ENCODE results near the gene POU6F2. TPM values are rescaled to one million over a fixed set of nuclear protein-coding genes. Genes with fewer than 3 reads are reported as not detected.

POU6F2 gene
- total RNA-seq, 6 experiments from 2014 or later: 0.12 to 2.1 (median 0.64) TPM; not detected in 2

DNA sequence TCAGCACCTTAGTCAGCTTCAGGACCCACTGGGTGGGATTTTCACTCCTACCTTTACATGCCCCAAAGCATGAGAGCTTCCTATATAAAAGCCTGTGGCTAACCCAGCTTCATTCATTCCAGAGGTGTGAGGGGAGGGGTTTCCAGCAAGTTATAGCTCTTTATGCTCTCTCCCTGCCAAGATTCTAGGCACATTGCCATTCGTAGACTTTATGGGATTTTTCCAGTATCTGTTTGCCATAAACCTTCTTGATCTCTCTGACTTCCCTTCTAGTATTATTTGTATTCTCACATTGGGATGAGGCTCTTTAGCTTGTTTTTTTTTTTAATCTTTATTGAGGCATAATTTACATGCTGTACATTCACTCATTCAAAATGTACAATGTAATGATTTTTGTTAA is 67.5 kb downstream of the POU6F2 start:
- no peak for DNase-seq
- intact Hi-C loops (cut with DNase I): no loop called here
- H3K27ac ChIP-seq: no peak overlapping the region
- no peak overlapping the region for H3K4me3 ChIP-seq
- TF ChIP-seq, protein P1, sequence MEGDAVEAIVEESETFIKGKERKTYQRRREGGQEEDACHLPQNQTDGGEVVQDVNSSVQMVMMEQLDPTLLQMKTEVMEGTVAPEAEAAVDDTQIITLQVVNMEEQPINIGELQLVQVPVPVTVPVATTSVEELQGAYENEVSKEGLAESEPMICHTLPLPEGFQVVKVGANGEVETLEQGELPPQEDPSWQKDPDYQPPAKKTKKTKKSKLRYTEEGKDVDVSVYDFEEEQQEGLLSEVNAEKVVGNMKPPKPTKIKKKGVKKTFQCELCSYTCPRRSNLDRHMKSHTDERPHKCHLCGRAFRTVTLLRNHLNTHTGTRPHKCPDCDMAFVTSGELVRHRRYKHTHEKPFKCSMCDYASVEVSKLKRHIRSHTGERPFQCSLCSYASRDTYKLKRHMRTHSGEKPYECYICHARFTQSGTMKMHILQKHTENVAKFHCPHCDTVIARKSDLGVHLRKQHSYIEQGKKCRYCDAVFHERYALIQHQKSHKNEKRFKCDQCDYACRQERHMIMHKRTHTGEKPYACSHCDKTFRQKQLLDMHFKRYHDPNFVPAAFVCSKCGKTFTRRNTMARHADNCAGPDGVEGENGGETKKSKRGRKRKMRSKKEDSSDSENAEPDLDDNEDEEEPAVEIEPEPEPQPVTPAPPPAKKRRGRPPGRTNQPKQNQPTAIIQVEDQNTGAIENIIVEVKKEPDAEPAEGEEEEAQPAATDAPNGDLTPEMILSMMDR (IDR thresholded peaks at IDR 0.05): no peak
- no peak for TF ChIP-seq POLR2A (IDR thresholded peaks at IDR 0.05)
- 29% methylated on average over 1 of the region's 1 CpG for WGBS (ENCODE audit: insufficient coverage, low coverage, low lambda C conversion rate, missing lambda C conversion rate)
- H3K27me3 ChIP-seq: no peaks in the 10 kb centered on the region
- no peak for ATAC-seq
- no peaks in the 10 kb centered on the region for H3K9me3 ChIP-seq
- H3K4me1 ChIP-seq: no peaks in the 10 kb centered on the region
- H3K36me3 ChIP-seq: no peaks in the 10 kb centered on the region

DNA sequence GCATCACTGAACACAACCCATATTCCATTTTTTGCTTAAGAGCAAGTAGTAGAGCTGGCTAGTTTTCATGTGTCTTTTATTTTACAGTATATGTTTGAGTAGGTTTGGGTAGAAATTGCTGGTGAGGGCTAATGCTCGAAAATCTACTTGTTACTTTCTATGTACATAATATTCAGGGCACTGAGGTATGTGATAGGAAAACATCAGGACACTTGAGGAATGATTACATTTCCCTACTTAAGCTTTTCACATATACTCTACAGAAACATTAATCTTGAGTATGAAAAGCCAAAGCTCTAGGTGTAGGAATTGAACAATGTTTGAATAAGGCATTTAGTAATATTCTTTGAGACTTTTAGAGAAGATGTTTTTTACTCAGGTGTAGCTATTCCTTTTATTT is 73.6 kb downstream of the POU6F2 start:
- Histone ChIP-seq H3K27ac (no peak overlapping the region), H3K36me3 (no peaks in the 10 kb centered on the region), H3K9me3 (no peaks in the 10 kb centered on the region), H3K4me3 (no peak overlapping the region), H3K27me3 (no peaks in the 10 kb centered on the region), H3K4me1 (no peaks in the 10 kb centered on the region)
- WGBS (ENCODE audit: insufficient coverage, low coverage, low lambda C conversion rate, missing lambda C conversion rate): 77% methylated on average over 1 of the region's 1 CpG
- TF ChIP-seq, protein P1 (IDR thresholded peaks at IDR 0.05): no peak
- no peak for TF ChIP-seq POLR2A (IDR thresholded peaks at IDR 0.05)
- intact Hi-C loops (cut with DNase I): no loop called here
- ATAC-seq (no peak), DNase-seq (no peak)

DNA sequence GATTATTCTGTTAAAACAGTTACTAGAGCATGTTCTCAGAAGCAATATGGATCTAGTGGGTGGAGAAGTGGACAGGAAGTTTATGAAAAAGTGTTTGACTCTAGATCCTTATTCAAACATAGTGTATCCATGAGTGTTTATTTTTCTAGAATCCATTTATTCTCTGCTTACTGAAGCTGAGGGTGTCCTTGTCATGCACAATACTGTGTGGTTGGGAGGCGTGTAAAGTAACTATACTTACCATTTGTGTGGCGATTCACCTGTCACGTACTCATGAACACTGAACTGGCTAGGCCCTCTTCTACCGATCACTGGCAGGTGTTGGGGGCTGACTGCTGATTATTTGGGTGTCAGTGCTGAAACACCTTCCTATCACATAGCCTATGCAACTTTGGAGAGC is 74.0 kb downstream of the POU6F2 start:
- no peaks in the 10 kb centered on the region for H3K36me3 ChIP-seq

DNA sequence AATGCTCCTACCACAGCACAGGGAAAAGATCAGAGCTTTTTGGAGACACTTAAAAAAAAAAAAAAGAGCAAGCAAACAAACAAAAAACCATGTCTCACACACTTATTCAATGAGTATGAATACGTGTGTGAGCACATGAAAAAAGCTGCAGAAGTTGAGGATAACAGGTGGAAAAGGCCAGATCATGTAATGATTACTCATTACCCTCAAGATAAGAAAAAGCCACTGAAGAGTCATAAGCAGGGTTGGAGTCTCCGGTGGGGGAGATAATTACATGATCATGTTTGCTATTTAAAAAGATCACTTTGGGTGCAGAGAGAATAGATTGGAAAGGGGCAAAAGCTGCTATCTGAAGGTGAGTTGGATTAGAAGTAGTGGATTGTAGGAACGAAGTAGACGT is 77.0 kb downstream of the POU6F2 start:
- Histone ChIP-seq H3K4me1 (no peaks in the 10 kb centered on the region), H3K36me3 (no peaks in the 10 kb centered on the region), H3K9me3 (no peaks in the 10 kb centered on the region), H3K4me3 (no peak overlapping the region), H3K27ac (no peak overlapping the region), H3K27me3 (no peaks in the 10 kb centered on the region)
- TF ChIP-seq, protein P1 (IDR thresholded peaks at IDR 0.05): no peak
- WGBS (ENCODE audit: insufficient coverage, low coverage, low lambda C conversion rate, missing lambda C conversion rate): 39% methylated on average over 4 of the region's 4 CpGs
- no peak for ATAC-seq
- no peak for DNase-seq
- intact Hi-C loops (cut with DNase I): no loop called here

More for the DNA sequence above, 74.0 kb downstream of the POU6F2 start:
- 84% methylated on average over 3 of the region's 4 CpGs for WGBS (ENCODE audit: insufficient coverage, low coverage, low lambda C conversion rate, missing lambda C conversion rate)
- Histone ChIP-seq H3K9me3 (no peaks in the 10 kb centered on the region), H3K4me1 (no peaks in the 10 kb centered on the region), H3K27ac (no peak overlapping the region), H3K4me3 (no peak overlapping the region), H3K27me3 (no peaks in the 10 kb centered on the region)
- DNase-seq (no peak), ATAC-seq (no peak)
- intact Hi-C loops (cut with DNase I): no loop called here
- TF ChIP-seq POLR2A (IDR thresholded peaks at IDR 0.05): no peak
- TF ChIP-seq, protein P1 (IDR thresholded peaks at IDR 0.05): no peak

DNA sequence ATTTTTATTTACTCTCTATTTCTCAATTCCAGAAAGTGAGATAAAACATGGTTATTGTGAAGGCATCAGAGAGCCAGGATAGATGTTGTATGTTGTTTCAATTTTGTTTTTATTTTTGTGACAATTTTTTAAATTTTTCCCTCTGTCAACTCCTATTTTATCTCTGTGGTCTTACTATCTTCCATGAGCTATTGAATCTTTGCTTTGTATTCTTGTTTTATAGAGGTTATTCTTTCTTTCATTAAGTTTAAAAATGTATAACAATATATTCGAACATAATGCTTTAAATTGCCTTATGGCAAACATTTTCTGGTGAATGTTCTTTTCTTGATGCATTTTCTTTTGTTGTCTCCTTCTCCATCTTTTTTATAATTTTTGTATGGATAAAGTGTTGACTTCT is 78.4 kb downstream of the POU6F2 start:
- H3K27ac ChIP-seq: no peak overlapping the region
- H3K27me3 ChIP-seq: no peaks in the 10 kb centered on the region
- no peak overlapping the region for H3K4me3 ChIP-seq
- no peaks in the 10 kb centered on the region for H3K4me1 ChIP-seq
- H3K9me3 ChIP-seq: no peaks in the 10 kb centered on the region
- intact Hi-C loops (cut with DNase I): no loop called here
- DNase-seq: no peak
- no peaks in the 10 kb centered on the region for H3K36me3 ChIP-seq
- ATAC-seq: no peak
- TF ChIP-seq POLR2A (IDR thresholded peaks at IDR 0.05): no peak
- TF ChIP-seq, protein P1 (IDR thresholded peaks at IDR 0.05): no peak
- WGBS (ENCODE audit: insufficient coverage, low coverage, low lambda C conversion rate, missing lambda C conversion rate): 43% methylated on average over 1 of the region's 1 CpG

All from right lobe of liver (tissue), 6 donors.